Stimulated activated CD8-positive, alpha-beta memory T cell treated with anti-CD3 and anti-CD28 coated beads, Interleukin-15, amount 100 ng/mL, for 24 hours (primary cell): Measurements from ENCODE around the gene C20orf204.

ENCODE experiments used
- DNase-seq: peaks from one replicate; pipeline ENCODE4 v3.0.0-alpha.2; 2020; ENCODE audit warnings: low read depth

Gene C20orf204

DNA sequence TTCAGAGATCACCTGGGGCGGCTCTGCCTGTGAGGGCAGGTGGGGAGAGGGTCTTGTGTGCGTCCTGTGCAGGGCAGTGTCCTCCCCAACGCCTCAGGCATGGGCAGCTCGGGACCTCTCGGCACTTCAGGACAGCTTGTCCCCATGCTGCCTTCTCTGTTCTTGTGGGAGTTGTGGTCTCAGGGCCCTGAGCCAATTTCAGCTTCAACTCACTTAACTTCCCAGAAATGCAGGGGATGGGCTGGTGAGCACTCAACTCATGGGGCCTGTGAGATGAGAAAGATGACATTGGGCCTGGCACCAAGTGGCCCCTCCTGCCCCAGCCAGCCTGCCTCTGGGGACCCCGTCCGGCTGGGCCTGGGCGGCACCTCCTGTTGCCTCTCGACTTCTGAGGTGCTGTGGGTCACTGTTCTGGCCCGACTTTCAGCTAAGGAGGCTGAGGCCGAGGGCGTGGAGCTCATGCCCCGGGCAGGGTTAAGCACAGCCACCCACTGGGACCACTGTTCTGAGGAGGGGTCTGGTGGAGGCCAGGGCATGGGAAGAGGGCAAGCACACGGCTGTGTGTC, 36.6 kb downstream of the C20orf204 start:
- no peak for DNase-seq

GRCh38 chr20:64073476-64074183, 37.6 kb downstream of the C20orf204 start:
- DNase-seq = no peak

DNA sequence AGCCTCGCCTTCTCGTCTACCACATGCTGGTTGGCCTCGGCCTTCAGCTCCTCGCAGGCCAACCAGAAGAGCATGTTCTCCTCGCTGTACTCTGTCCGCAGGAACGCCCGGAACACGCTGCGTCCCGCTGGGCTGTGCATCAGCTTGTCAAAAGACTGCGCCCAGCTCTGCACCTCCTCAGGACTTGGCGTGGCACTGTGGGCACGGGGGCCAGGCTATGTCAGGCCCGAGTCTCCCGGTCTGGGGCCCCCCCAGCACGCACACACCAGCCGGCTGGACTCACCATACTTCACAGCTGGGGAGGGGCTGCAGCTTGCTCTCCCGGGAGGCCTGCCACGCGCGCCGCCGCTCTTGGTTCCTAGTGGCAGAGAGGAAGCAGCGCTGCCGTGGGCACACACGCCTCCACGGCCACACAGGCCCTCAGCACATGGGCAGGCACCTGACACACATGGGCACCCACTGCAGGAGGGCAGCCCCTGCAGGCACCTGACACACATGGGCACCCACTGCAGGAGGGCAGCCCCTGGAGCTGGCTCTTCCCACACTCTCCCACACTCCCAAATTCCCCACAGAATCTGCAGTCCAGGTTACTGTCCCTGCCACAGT, 38.3 kb downstream of the C20orf204 start:
- no peak for DNase-seq

GRCh38 chr20:64074963-64075362, 39.0 kb downstream of the C20orf204 start:
- no peak for DNase-seq

- no peak for DNase-seq
These were observed 39.6 kb downstream of the C20orf204 start for GRCh38 chr20:64075556-64075955.

GRCh38 chr20:64076061-64076997, 40.3 kb downstream of the C20orf204 start:
- DNase-seq = no peak

- no peak for DNase-seq
These were observed 41.1 kb downstream of the C20orf204 start for GRCh38 chr20:64077094-64077493.

GRCh38 chr20:64077541-64077875, 41.5 kb downstream of the C20orf204 start:
- DNase-seq = no peak

DNA sequence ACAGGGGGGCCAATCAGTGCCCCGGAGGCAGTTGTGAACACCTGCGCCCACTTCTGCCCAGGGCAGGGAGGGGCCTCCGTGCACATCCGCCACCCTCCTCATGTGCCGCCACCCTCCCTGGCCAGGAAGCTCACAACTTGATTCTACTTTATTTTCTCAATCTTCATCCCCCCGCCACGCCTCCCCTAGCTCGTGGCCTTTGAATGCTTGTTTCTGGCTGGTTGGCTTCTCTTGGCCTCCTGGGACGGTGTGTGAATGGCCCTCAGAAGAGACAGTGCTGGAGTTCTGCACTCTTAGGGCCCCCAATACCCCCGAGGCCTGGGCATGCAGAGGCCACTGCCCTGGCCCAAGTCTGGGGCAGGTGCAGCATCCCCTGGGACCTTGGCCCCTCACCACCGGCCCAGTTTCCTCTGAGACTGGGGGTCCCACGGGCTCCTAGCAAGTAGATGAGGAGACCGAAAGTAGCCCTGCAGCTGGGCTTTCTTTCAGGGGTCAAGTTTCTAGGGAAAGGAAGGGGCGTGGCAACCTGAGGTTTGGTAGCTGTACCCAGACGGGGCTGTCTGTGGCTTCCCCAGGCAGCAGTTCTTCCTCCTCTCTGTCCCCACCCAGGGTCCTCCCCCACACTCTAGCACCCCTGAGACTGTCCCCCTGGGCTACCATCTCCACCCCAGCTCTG, 42.0 kb downstream of the C20orf204 start:
- no peak for DNase-seq

GRCh38 chr20:64078934-64079272, 42.9 kb downstream of the C20orf204 start:
- no peak for DNase-seq

DNA sequence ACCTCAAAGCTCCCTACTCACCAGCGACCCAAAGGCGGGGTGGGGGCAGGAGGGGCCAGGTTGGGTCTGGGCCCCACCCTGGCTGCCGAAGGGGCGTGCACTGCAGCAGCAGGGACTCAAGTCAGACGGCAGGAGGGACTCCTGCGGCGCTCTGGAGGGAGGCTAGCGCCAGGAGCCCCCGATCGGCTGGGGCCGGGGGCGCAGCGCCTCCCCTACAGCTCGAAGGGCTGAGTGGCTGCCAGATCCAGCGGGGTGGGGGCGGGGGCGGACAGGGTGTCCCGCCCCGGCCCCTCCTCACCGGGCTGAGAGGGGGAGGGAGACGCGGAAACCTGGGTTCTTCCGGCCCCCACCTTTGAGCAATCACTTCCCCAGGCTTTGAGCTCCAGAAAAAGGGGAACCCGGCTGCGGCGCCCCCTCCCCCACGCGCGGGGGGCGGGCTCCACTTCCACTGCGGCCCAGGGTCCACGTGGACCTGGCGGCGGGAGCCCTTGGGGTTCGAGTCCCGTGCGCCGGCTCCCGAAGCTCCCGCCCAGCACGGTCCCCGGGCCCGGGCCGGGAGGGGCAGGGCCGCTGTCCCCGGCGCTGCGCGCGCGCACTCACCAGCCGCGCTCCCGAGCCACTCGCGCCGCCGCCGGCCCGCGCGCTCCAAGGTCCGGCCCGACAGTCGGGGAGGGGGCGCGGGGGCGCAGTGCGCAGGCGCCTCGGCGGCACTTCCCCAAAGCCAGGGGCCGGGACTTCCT, 43.5 kb downstream of the C20orf204 start, which contains the start of gene RGS19:
RGS19 (minus strand) TSS at position 246 of the 740 bp plus-strand sequence. CDS start 2,632 bp downstream, outside the sequence.
- peak; percentile 40 for DNase-seq

GRCh38 chr20:64080013-64080812, 44.2 kb downstream of the C20orf204 start, which contains the start of gene OPRL1:
Gene OPRL1 (plus strand): TSS chr20:64080082. CDS start chr20:64092721, 12,639 bp downstream.
- no peak for DNase-seq

DNA sequence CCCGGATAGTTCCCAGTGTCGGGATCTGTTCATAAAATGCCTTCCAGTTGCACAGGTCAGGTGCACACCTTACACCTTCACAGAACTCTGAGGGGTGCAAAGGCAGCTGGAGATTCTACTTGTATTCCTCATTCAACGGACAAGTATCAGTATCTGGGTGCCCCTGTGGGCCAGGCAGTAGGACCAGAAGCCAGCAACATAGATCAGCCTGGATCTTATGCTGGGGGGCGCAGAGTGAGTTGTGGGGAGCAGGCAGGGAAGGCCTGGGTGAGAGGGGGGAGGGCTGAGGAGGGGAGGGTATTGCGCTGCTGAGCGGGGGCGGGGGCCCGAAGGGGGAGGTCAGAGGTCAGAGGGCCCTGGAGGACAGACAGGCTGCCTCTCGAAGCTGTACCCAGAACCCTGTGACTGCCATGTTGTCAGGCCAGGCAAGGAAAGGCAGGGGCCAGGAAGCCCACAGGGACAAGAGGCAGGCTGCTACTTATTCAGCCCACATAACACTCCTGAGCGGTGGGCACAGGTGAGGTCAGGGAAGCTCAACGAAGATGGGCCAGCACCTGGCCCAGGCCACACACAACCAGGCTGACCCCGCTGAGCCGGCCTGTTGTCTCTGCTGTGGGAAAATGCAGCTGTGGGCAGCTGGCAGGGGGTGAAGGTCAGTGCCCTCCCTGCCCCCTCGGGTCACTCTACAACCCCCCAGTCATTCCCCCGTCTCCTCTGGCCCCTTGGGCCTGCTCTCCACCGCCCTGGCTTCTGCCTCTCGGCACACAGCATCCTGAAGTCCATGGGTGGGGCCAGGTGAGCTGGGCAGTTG, 45.0 kb downstream of the C20orf204 start:
- DNase-seq = no peak

GRCh38 chr20:64081624-64081964, 45.6 kb downstream of the C20orf204 start:
- no peak for DNase-seq

DNA sequence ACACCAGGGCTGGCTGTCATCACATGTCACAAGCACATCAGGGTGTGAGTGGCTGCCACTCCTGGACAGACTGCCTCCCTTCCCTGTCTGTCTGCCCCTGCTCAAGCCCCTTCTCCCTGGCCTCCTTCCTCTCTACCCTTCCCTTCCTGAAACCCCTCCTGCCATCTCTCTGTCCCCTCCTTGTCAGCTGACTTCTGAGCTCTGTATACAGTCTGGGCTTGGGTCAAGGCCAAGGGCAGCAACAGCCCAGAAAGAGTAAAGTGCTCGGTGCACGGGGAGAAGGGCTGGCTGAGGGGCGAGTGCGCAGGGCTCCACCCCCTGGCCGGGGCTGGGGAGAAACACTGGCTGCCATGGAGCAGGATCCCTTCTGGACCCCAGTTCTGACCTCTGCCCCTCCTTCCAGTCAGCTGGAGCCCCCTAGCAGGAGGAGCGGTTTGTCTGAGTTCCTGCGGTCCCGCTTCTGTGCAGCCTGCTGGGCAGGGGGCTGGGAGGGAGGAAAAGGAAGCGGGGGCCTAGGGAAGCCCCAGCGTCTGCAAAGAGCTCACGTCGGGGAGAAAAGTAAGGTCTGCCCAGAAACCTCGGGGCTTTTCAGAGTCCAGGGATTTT, 46.2 kb downstream of the C20orf204 start:
- DNase-seq = no peak

- DNase-seq = no peak
These were observed 46.9 kb downstream of the C20orf204 start for GRCh38 chr20:64082820-64083377.

DNA sequence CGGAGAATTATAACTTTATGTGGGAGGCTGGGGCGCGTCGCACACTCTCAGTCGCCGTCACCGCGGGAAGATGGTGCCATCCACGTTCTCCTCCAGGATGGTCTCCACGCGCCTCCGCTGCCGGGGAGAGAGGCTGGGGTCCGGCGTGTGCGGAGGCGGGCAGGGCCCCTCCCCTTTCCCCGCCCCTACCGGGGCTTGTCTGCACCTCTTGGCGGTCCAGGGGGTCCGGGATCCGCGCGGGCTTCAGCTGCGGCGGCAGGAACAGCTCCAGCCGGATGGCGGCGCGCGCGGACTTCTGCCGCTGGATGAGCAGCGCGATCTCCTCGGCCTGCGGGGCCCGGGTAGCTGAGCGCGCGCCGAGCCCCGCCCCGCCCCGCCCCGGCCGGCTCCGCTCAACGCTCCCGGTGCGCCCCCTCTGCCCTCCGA, 47.4 kb downstream of the C20orf204 start:
- peak; percentile 53 for DNase-seq

GRCh38 chr20:64083804-64084684, 48.1 kb downstream of the C20orf204 start, which contains the start of gene LKAAEAR1:
Gene LKAAEAR1 (minus strand): TSS chr20:64084398. CDS start chr20:64084219, 179 bp downstream.
- DNase-seq = no peak
